Stimulated activated CD4-positive, alpha-beta T cell treated with anti-CD3 and anti-CD28 coated beads, TNF-alpha, amount 100 ng/mL, for 4 hours (primary cell): ENCODE measurements around the gene PHRF1.

Source experiments
- DNase-seq, 3 experiments: peaks; one replicate each; pipeline ENCODE4 v3.0.0-alpha.2; 2020; ENCODE audit warnings: low read depth in 3 of 3

The PHRF1 gene

GRCh38 chr11:575996-576768, at the start of gene PHRF1:
TSS of gene PHRF1 (plus strand) at chr11:576470. CDS start at chr11:581513, 5,043 bp downstream.
- peak; percentile 92 to 95 (median 94) for DNase-seq

GRCh38 chr11:528166-528814, 48.0 kb upstream of the PHRF1 start:
- no peak for DNase-seq

GRCh38 chr11:528815-529727, 47.2 kb upstream of the PHRF1 start:
- DNase-seq, result no peak

- DNase-seq, result no peak
Measured at GRCh38 chr11:529728-530411, 46.4 kb upstream of the PHRF1 start.

GRCh38 chr11:530960-531831, 45.1 kb upstream of the PHRF1 start:
- no peak for DNase-seq

GRCh38 chr11:531919-532526, 44.2 kb upstream of the PHRF1 start:
- no peak for DNase-seq

- no peak for DNase-seq
Measured at GRCh38 chr11:532527-532985, 43.7 kb upstream of the PHRF1 start.

GRCh38 chr11:532986-533585, 43.2 kb upstream of the PHRF1 start:
- no peak for DNase-seq

GRCh38 chr11:533586-534395, 42.5 kb upstream of the PHRF1 start:
- DNase-seq, result no peak

- peak in 1 of 3 experiments; percentile 26 for DNase-seq
Measured at GRCh38 chr11:534396-535209, 41.7 kb upstream of the PHRF1 start.

- DNase-seq, result no peak
Measured at GRCh38 chr11:535210-535518, 41.1 kb upstream of the PHRF1 start.

GRCh38 chr11:535519-536454, 40.5 kb upstream of the PHRF1 start, which contains the start of gene HRAS:
TSS of gene HRAS (minus strand) at chr11:535576.
- DNase-seq, result peak; percentile 92 to 96 (median 94)

GRCh38 chr11:536841-537621, 39.2 kb upstream of the PHRF1 start, which contains the start of gene LRRC56:
TSS of gene LRRC56 (plus strand) at chr11:537527. CDS start at chr11:540685, 3,158 bp downstream.
- peak; percentile 86 to 91 (median 89) for DNase-seq

GRCh38 chr11:537622-538430, 38.4 kb upstream of the PHRF1 start:
- DNase-seq, result no peak

GRCh38 chr11:538431-539051, 37.7 kb upstream of the PHRF1 start:
- DNase-seq, result no peak
